ENCODE measurements around the gene ST8SIA1.

- TF ChIP-seq POLR2A (IDR thresholded peaks at IDR 0.05): no peak
- no peak for TF ChIP-seq CTCF (IDR thresholded peaks at IDR 0.05)
- no peak for TF ChIP-seq POLR2AphosphoS5 (IDR thresholded peaks at IDR 0.05)
These were observed 153.8 kb downstream of the ST8SIA1 start for GRCh38 chr12:22180705-22181104.
